Activated naive CD8-positive, alpha-beta T cell treated with anti-CD3 and anti-CD28 coated beads, Interleukin-2, amount 50 U/mL, for 16 hours (primary cell): ENCODE data around the gene GDE1.
A peak's percentile ranks its signal among the peaks of the same experiment; 100 is the strongest.

ENCODE experiments used
- DNase-seq: peaks from one replicate; pipeline ENCODE4 v3.0.0-alpha.2; 2020; ENCODE audit warnings: low read depth, low spot score

The GDE1 gene

DNA sequence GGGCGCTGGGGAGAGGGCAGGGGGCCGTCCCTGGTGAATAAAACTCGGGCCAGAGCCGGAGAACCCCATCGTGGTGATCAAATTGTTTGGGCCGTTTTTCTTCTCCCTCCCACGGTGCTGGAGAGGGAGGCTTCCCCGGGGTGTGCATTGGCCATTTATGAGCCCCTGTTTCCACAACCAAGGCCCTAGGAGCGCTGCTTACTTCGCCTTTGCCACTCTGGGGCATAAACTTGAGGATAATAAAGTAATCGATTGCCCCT, 2.4 kb upstream of the GDE1 start:
- no peak for DNase-seq

DNA sequence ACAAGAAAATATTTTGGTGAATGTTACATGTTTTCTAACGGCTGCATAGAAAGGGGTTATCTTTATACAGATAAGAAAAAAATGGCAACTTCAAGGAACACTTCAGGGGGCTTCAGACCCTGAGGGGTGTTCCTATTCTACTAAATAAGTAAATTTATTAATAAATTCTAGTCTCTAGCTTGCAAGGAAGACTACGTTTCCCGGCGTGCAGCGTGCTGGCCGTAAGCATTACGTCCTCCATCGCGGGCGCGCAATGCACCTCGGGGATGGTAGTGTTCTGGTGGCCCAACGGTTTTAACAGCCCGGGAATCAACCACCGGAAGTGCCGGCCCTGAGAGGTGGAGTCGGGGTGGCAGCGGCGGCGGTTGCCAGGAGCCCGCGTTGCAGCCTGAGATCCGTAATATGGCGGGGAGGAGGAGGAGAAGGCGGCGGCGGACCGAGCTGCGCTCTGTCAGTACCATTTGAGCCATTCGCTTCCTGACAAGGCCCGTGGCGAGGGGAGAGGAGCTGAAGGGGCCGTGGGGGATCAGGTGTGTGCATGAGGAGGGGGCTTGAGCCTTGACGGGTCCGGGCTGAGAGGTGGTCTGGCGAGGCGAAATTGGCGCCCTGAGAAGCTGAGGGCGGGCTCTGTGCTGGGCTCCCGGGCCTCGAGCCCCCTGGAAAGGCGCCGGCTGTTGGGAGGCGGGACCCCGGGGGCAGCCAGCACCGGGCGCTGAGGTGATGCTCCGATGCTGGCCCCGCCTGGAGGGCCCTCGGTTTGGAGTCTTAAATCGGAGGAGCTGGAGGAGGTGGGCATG, 1.9 kb upstream of the GDE1 start, which contains the start of gene CCP110:
Gene CCP110 (plus strand): TSS at position 384 of the 797 bp plus-strand sequence. CDS start 3,940 bp downstream, outside the sequence.
- peak; percentile 89 for DNase-seq

DNA sequence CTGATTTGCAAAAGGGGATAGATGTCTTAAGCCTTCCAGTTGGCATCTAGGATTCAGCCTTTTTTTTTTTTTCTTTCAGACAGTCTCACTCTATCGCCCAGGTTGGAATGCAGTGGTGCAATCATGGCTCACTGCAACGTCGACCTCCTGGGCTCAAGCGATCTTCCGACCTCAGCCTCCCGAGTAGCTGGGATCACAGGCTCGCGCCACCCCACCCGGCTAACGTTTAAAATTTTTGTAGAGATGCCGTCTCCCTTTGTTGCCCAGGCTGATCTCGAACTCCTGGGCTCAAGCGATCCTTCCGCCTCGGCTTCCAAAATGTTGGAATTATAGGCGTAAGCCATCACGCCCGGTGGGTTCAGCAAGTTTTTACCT, 1.3 kb upstream of the GDE1 start:
- no peak for DNase-seq

DNA sequence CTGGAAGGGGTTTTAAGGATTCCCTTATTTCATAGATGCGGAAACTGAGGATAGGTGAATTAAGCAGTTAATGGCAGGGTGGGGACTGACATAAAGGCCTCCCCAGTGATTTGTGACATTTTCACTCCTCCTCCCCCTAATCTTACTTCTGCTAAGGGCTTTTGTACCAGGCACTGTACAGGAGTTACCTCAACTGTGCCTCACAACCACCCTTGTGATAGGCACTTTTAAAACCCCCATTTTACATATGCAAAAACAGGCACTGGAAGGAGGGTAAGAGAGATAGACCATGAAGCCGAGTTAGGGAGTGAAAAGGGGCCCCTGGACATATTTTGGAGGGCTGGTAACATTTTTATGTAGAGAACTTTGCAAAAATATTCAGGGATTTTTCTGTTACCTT, 862 bp upstream of the GDE1 start:
- no peak for DNase-seq

DNA sequence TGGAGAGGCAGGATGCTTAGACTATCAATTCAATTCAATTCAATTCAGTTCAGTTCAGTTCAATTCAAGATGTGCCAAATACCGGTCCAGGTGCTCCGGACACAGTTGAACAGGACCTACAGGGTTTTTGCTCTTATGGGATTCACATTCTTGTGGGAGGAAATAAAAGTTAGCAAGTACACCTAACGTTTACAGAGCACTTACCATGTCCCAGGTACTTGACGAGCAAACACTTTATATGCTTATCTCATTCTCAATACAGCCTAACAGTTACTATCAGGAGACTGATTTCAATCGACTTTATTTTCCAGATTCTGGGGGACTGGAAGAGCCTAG, 467 bp upstream of the GDE1 start:
- no peak for DNase-seq

DNA sequence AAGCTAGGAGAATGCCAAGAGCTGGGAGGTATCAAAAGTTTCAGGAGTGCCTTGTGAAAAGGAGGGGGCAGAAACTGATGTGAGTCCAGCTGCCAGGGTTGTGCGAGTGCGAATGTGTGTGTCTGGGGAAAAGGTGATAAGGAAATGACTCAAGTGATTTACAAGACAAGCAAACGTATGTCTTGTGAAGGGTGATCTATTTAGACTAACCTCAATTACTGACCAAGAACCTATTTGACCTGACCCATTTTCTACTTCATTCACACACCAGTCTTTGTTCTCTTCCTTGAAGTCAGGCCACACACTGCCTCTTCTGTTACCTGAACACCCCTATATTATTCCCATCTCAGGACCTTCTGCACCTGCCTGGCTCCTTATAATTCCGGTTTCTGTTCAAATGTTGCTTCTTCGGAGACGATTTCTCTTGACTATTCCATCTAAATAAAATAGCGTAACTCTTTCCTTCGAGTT, 1.0 kb downstream of the GDE1 start:
- no peak for DNase-seq

DNA sequence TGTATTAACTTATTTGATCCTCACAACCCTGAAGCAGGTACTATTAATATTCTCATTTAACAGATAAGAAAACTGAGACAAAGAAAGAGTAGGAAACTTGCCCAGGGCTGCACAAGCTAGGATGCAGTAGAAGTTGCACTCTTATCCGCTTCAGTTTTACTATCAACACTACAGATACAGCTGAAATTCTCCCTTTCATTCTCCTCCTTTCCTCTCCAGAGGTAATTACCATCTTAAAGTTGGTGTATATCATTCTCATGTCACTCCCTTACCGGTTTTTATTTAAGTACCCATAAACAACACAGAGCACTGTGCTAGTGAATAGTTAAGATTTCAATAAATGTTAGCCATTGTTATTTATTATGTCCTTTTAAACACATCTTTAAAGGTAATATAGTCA, 3.5 kb downstream of the GDE1 start:
- no peak for DNase-seq

DNA sequence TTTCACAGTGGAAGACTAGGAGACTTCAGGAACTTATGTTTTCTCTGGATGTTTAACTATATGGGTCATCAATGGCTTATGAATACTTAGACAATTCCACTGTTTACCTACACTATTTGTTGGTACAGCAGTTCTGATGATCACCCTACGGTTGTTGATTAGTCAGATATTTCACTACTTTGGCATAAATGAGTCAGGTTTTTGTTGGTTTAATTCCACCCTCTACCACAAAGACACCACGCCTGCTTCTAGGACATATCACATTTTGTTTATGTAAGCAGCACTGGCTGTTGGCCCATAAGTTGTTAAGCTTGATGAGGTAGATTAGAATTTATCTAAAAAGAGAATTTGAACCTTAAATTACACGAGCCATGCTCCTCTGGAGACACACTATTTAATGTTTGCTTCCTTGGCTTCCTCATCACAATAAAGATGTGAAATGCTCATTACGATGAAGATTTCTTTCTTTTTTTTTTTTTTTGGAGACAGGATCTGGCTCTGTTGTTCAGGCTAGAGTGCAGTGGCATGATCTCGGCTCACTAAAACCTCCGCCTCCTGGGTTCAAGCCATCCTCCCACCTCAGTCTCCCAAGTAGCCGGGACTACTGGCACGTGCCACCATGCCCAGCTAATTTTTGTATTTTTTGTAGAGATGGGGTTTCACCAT, 4.3 kb downstream of the GDE1 start:
- DNase-seq: no peak

DNA sequence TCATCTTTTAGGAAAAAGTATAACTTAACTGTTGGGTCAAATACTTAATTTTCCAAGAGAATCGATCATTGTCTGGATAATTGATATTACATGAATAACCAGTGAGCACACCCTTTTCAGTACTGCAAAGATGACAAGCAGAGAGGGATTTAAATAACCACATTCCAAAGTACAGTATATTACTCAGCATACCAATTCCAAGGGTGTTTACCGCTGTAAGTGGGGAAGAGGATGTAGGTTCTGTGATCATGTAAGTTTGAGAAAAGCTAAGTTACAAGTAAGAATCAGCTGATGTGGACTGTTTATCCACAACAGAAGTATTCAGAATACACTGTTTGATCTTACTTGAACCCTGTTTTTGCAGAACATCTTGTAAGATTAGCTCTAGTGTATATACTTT, 6.1 kb downstream of the GDE1 start:
- no peak for DNase-seq

DNA sequence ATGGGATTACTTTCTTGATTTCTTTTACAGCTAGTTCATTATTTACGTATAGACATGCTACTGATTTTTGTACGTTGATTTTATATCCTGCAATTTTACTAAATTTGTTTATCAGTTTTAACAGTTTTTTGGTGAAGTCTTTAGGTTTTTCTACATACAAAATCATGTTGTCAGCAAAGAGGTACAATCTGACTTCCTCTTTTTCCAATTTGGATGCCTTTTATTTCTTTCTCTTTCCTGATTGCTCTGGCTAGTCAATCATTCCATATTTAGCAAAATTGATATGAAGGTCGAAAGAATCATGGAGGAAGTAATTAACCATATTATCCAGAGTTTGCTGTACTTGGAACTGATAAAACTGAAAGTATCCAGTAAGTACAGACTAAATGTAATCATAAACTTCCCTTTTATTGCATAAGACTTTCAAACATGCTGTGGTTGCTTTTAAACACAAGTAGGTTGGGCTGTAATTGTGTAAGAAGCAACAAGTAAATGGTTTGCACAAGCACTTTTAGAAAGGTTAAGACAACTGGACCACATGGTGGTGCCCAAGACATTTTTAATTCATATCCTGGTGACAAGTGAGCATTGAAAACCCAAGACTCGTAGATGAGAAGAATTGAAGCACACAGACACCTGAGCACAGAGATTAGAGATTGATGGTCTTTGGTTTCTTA, 8.4 kb downstream of the GDE1 start:
- DNase-seq: no peak

DNA sequence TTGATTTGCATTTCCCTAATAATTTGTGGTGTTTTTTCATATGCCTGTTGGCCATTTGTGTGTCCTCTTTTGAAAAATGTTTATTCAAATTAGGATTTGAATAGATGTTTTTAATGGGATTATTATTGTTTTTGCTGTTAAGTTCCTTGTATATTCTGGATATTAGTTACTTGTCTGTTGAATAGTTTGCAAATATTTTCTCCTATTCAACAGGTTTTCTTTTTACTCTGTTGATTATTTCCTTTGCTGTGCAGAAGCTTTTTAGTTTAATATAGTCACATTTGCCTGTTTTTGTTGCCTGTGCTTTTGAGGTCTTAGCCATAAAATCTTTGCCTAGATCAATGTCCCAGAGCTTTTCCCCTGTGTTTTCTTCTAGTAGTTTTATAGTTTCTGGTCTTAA, 9.6 kb downstream of the GDE1 start:
- DNase-seq: no peak

DNA sequence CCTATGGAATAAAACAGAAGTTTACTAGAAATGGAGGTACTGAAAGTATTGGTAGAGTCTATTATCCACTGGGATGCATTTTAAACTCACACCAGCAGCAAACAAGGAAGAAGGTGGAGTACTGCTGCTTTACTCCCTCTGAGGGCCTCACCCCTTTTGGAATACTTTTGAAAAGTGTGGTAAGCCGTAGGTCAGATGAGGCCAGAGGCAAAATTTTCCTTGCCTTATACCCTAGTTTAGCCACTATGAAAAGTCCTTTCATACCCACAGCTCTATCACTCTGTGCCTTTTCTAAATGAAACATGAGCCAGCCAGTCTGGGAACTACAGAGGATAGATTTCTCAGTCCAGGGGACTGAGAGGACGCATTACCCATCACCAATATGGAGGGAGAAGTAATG, 14.0 kb downstream of the GDE1 start:
- no peak for DNase-seq

DNA sequence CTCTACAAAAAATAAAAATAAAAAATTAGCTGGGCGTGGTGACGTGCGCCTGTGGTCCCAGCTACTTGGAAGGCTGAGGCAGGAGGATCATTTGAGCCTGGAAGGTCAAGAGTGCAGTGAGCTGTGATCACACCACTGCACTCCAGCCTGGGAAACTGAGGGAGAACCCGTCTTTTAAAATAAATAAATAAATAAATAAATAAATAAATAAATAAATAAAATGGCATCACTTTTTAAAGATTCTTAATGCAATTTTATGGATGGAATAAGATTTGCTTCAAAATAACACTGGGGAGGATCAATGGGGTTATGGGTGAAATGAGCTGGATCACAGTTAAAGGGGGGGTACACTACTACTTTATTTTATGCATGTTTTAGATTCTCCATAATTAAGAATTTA, 14.9 kb downstream of the GDE1 start:
- no peak for DNase-seq

DNA sequence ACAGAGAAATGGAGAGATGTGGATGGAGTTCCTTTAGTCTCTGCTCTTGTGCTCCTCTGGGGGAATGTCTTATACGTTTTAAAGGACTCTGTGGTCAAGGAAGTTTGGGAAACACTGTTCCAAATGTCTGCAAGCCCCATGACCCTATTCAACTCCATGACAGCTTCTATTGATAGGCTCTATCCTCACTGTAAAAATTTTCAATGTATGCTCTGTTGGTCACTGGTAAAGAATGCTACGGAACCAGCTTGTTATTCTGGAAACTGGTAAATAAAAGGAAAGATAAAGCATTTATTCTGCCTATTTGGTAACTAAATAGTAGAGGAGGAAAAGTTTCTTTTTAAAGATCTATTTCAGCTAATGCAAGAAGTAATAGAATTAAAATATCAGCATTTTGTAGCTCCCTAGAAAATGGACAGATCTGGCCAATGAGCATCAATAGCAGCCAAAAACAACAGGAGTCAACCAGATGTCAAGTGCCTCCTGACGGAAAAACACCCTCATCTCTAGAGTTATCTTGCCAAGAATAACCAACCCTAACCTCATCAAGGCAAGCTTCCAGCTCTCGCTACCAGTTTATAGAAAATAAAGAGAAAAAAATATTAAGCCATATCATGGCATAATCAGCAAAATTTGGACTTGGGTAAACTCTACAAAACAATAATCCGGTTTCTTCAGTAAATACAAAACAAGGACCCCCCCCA, 16.1 kb downstream of the GDE1 start:
- no peak for DNase-seq

DNA sequence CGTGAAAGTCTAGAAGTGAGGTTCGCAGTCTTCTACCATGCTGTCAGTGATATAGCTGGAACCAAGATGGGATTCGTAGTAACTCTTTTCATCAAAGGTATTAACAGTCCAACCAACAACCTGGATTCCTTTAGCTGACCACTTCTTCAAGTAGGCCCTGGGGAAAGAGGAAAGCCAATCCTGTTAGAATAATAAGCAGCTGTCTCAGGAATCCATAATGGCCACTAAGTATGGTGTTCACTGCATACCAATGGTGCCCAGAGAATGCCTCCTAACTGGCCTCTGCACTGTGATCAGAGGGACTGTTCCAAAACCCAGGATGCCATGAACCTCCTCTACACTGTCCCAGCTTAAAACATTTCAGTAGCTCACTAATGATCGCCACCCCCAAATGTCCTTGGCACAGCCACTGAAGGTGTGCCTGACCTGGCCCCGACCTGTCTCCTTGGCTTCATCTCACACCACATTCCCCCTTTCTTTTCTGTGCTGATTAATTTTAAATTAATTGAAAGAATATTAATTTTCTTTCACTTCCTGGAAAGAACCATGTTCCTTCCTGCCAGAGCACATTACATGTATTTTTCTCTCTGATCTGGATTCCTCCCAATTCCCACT, 18.3 kb downstream of the GDE1 start:
- no peak for DNase-seq

DNA sequence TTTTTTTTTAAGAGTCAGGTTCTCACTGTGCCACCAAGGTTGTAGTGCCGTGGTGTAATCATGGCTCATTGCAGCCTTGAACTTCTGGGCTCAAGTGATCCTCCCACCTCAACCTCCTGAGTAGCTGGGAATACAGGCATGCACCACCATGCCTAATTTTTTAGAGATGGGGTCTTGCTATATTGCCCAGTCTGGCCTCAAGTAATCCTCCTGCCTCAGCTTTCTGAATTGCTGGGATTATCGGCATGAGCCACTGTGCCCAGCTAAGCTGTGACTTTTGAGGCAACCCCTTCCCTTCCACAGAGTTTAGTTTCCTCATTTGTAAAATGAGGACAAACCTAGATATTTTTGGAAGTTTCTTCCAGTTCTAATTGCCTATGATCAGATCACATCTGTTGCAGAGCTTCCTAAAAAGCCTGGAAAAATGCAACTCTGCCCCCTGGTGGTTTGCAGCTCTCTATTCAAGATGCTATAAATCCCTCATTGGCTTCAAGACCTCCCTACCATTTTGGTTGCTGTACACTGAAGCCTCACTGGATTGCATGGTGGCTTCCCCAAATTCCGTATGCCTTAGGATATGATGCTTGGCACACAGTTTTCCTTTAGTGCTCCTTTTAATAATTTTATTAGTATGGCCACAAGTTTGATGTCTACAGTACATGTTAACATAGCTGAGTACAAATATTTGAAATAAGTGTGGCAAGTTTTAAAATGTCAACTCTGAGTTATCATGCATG, 19.3 kb downstream of the GDE1 start:
- DNase-seq: peak; percentile 41

DNA sequence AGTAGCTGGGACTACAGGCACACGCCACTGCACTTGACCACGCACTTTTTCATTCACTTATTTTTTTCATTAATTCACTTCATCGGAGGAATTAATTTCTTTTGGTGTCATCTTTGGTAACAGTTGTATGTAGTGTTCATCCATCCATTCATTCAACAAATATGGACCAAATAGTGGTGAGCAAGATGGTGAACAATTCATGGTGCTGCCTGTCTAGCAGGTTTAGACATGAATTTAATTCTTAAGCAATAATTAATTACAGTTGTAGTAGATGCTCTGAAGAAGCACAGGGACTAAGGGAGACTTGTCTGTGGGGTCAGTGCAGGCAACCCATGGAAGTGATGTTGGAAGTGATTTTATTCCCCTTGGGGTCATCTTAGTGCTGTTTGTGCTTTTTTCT, 22.4 kb downstream of the GDE1 start:
- no peak for DNase-seq

DNA sequence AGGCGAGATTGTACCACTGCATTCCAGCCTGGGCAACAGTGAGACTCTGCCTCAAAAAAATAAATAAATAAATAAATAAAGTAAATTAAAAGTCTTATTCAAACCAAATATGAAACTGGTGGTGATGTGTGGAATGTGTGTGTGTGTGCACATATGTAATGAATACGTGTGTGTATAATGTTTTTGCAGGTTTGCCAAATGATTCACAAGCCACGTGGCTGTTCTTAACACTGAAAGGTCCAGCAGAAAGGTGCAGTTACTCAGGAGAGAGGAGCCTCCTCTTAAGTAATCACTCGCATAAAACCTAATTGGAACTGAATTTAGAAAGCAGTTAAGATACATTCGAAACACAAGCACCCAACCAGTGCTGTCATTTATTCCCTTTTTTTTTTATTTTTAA, 22.9 kb downstream of the GDE1 start:
- DNase-seq: no peak

DNA sequence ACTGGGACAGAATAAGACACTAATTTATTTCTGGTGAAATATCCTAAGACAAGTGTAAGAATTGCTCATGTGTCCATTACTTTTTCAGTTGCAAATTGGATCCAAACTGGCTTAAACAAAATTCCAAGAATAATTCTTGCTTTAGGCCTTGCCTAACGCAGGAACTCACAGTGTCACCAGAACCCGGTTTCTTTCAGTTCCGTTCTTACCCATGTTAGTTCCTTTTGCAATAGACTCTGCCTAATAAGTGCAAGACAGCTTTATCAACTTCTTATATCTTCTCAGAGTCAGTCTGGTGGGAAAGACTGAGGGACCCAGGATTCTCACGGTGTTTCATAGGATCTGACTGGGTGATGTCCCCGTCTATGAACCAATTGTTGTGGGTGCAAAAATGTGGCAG, 24.7 kb downstream of the GDE1 start:
- no peak for DNase-seq

DNA sequence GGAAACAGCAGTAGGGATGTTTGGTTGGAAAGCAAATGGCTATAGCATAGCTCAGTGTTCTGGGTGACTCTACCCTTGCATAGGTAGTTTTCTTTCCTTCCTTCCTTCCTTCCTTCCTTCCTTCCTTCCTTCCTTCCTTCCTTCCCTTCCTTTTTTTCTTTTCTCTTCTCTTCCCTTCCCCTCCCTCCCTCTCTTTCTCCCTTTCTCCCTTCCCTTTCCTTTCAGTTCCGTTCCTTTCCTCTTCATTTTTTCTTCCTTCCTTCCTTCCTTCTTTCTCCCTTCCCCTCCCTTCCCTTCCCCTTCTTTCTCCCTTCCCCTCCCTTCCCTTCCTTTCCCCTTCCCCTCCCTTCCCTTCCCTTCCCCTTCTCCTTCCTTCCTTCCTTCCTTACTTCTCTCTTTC, 31.3 kb downstream of the GDE1 start:
- no peak for DNase-seq

DNA sequence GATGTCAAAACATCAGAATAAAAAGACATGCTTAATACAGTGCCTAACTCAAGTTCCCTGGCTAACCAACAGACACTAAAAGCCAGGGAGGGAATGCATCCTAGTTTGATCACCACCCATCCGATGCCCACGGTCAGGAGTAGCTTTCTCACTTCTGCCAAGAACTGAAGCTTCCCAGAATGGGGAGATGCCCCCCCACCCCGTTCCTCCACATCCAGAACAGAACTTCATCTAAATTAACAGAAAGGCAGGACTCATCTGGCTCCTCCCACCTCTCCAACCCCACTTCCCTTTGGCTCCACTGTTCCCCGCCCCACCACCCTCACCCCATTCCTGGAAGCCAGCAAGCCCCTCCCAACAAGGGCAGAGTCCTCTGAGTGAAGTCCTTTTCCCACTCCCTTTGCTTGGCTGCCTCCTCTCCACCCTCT, 33.7 kb downstream of the GDE1 start:
- no peak for DNase-seq
